HG02798 (cell line): ENCODE results near the gene LIG4.
A peak's percentile ranks its signal among the peaks of the same experiment; 100 is the strongest.
"Not testable (repeated sequence)": the region's sequence is repeated elsewhere in the genome, so short reads cannot be mapped to it uniquely, and the experiment has no call there.

Experiments used
- ATAC-seq: cut with Tn5 transposase; IDR thresholded peaks from one replicate; pipeline ENCODE4 v1.9.1; 2021; ENCODE audit warnings: mild to moderate bottlenecking; ENCODE audit not compliant: unreplicated experiment, poor library complexity

LIG4 gene

GRCh38 chr13:108215436-108215835 lies at the start of gene LIG4:
Gene LIG4 (minus strand): TSS chr13:108215536. CDS start chr13:108211268, 4,268 bp downstream.
- ATAC-seq, result peak; percentile 78

GRCh38 chr13:108263621-108264355 lies 48.5 kb upstream of the LIG4 start:
- ATAC-seq, result no peak

- ATAC-seq, result no peak
Observed at GRCh38 chr13:108257248-108257647, 41.9 kb upstream of the LIG4 start.

GRCh38 chr13:108249150-108249549 lies 33.8 kb upstream of the LIG4 start:
- no peak for ATAC-seq

- no peak for ATAC-seq
Observed at GRCh38 chr13:108230377-108230776, 15.0 kb upstream of the LIG4 start.

GRCh38 chr13:108227651-108228272 lies 12.4 kb upstream of the LIG4 start:
- peak; percentile 51 for ATAC-seq

- no peak for ATAC-seq
Observed at GRCh38 chr13:108226184-108226583, 10.8 kb upstream of the LIG4 start.

- no peak for ATAC-seq
Observed at GRCh38 chr13:108225440-108225839, 10.1 kb upstream of the LIG4 start.

GRCh38 chr13:108223687-108224503 lies 8.6 kb upstream of the LIG4 start:
- ATAC-seq, result no peak

- no peak for ATAC-seq
Observed at GRCh38 chr13:108220041-108220440, 4.7 kb upstream of the LIG4 start.

GRCh38 chr13:108218044-108218974 lies 3.0 kb upstream of the LIG4 start, which contains the start of gene ABHD13:
Gene ABHD13 (plus strand): TSS chr13:108218392. CDS start chr13:108229219, 10,827 bp downstream.
- peak; percentile 83 for ATAC-seq

GRCh38 chr13:108217307-108218043 lies 2.1 kb upstream of the LIG4 start:
- not testable (repeated sequence) for ATAC-seq

- ATAC-seq, result no peak
Observed at GRCh38 chr13:108214441-108215271, 680 bp downstream of the LIG4 start.

- no peak for ATAC-seq
Observed at GRCh38 chr13:108213946-108214345, 1.4 kb downstream of the LIG4 start.

- peak; percentile 27 for ATAC-seq
Observed at GRCh38 chr13:108212886-108213285, 2.5 kb downstream of the LIG4 start.

GRCh38 chr13:108210551-108210950 lies 4.8 kb downstream of the LIG4 start:
- no peak for ATAC-seq

- ATAC-seq, result no peak
Observed at GRCh38 chr13:108200781-108201398, 14.4 kb downstream of the LIG4 start.

GRCh38 chr13:108195861-108196260 lies 19.5 kb downstream of the LIG4 start:
- no peak for ATAC-seq
